Sigmoid colon (tissue), 4 donors: Measurements from ENCODE around the gene EIF4E2.

Source experiments
- CTCF ChIP-seq, 4 experiments: fragments of 450-650 bp in 3 of 4; fragments of 200-600 bp in 1 of 4; IDR thresholded peaks; one replicate each; pipeline ENCODE4 v1.5.1; 2016 to 2019; ENCODE audit warnings: antibody characterized with exemption in 4 of 4, mild to moderate bottlenecking in 3 of 4, moderate library complexity in 2 of 4
- EP300 ChIP-seq, 4 donors: sonication (generic); formaldehyde crosslinking; IDR thresholded peaks; one replicate each; pipeline ENCODE4 v1.6.1; 2017; ENCODE audit warnings: antibody characterized with exemption in 4 of 4
- POLR2A ChIP-seq, 2 donors: fragments of 450-650 bp; IDR thresholded peaks; one replicate each; pipeline ENCODE4 v1.6.1; 2016; ENCODE audit warnings: antibody characterized with exemption in 2 of 2, mild to moderate bottlenecking in 2 of 2, moderate library complexity in 2 of 2

DNA sequence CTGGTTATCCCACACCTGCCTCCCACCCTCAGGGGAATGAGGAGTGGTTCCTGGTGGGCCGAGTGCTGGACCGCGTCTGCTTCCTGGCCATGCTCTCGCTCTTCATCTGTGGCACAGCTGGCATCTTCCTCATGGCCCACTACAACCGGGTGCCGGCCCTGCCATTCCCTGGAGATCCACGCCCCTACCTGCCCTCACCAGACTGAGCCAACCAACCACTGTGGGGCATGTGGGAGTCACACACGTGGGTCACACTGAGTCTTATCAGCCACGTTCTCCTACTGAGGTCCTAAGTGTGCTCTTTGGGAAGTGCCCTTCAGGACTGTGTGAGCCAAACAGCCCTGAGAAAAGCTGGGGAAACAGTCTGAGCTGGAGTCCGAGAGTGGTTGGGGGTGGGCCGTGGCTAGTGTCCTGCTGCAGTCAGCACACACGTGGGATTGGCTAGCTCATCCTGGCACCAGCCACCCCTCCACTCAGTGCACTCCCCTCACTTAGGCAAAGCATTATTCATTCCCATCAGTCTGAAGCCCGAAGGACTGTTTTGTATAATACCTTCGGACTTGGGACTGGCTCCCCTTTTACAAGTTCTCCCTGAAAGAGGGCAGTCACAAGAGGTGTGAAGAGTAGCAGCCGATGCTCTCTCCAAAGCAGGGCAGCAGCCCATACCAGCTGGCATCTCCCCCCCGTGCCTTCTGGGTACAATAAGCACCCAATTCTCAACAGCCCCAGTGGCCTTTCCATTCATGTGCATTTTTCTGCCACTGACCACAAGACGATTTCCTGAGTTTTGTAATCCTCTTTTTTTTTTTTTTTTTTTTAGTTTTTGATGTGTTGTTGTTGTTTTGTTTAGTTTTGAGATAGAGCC is 4.7 kb upstream of the EIF4E2 start:
- TF ChIP-seq CTCF (IDR thresholded peaks at IDR 0.05) (no peak), EP300 (IDR thresholded peaks at IDR 0.05) (no peak), POLR2A (IDR thresholded peaks at IDR 0.05) (no peak)
